DMS79 treated with DMSO at 0.1 percent for 48 hours (cell line): Measurements from ENCODE around the gene ENOX1.

Source experiments
- DNase-seq: peaks from one replicate; lab custom pipeline; 2025; lab: John Stamatoyannopoulos, UW

Gene ENOX1

DNA sequence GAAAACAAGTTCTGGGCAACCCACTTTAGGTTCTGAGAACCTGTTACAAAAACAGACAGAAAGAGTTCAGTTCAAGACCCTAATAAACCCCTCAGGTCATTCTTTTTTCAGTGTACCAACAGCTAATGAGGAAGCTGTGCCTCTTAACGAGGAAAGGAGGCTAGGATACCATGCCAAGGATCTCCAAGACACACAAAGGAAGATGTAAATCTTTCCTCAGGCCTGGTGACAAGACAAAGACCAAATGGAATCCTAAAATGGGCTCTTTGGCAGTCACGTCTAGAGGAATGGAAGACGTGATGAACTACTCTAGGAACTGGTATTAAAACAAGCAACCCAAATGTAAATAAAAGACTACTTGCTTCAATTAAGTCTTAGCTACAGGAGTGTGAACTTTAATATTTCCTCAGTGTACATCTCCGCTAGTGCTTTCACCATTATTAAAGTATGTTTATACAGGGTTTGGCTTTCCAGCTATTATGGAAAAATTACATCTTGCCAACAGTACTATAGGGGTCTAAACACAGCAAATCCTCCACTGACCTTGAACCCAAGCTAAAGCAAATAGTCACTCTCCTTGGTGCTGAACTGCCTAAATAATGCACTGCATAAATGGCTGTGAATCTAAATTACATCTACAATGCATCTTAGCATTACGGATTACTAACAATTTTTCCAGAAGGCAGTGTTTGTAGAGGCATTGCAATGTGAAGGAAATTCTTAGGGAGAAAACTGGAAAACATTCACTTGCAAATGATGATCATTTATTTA lies 42.3 kb downstream of the ENOX1 start:
- DNase-seq, result no peak

DNA sequence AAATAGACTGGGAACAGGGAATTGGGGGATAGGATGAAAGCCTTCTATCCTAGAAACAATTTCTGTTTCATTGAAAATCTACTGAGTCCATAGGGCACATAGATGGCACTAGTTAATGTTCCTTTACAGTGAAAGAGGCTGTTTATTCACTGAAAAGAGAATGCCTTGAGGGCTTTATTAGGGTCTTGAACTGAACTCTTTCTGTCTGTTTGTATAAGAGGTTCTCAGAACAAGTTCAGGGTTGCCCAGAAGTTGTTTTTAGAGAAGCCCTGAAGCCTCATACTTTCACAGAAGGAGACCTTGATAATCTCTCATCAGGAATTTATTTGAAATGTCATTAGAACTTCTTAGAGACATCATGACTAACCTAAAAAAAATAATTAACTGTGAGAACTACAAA lies 43.9 kb downstream of the ENOX1 start:
- no peak for DNase-seq

DNA sequence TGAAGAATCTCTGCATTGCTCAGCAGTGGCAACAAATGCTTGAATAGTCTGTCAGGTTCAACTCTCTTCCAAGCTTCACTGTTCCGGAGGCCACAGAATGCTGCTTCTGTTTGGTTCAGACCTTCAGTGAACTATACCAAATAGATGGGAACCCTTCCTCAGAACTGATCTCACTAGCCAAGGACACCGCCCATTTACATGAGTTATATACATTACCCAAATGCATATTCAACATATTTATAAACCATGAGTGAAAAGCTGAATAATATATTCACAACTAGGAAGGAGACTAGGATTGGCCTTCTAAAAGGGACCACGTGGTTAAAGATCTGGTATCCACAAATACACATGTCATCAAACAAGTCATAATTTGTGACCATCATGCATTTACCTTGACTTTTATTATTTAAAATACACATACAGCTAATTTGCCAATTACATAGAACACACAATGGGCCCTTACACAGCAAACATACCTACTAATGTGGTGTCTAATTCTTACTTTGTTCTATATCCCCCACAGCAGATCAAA lies 49.3 kb downstream of the ENOX1 start:
- no peak for DNase-seq

DNA sequence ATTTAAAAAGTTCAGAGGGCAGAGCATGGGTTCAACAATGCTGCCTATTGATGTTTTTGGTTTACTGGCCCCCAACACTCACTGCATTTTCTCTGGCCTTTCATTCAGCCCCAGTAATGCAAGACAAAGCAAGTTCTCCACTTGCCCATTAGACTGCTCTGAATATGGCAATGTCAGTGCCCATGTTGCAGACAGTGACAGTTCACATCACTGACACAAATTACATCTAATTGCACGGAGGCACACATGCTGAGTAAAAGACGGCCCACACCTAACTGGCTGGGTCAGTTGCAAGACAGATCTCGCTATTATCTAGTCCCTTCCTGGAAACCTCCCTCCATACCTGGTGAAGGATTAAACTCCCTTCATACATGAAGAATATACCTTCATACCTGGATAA lies 54.0 kb downstream of the ENOX1 start:
- no peak for DNase-seq

DNA sequence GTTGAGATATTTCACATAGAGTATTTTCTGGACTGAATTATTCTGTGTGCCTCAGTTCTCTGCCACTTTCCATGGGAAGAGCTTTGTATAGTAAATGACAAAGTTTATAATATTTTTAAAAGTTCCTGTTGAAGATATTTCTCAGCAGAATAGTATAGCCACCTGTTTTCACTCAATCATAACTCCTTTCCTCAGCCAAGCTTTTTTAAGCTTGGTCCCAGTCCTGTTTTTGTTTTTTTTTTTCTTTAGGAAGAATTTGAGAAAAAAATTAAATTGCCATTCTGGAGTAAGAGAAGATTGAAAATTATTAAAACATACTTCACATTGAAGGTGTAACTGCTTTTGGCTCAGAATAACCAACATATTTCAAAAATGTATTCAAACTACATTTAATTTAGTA lies 55.5 kb downstream of the ENOX1 start:
- DNase-seq, result no peak

DNA sequence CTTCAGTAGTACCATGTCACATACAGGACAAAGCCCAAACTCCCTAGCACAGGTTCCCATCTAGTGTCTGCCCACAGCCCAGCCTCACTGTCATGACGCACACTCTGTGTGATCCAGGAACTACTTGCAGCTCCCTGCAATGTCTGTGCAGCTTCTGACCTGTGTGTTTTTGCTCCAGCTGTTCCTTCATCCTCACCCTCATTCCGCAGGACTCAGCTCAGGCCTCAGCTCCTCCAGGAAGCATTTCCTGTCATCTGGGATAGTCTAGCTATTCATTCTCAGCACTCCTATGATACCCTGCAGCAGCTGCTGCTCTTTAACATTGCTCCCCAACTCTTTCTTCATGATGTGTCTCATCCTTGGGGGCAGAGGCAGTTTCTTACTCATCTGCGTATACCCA lies 56.1 kb downstream of the ENOX1 start:
- no peak for DNase-seq

DNA sequence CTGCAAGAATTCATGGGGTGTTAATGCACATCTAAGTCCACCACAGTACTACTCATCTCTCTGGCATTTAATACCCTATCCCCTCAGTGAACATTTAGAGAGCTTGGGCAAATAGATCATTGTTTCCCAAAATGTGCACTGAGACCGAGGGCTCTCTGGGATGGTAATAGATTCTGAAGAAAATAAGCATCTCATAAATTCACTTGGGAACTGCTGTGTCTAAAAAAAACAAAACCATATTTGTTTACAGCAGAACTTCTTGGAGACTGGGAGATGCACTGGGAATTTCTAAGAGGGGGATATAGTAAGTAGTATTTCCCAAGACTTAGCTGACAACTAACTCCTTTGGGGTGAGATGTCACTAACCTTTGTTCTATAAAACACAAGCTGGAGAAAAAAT lies 58.4 kb downstream of the ENOX1 start:
- no peak for DNase-seq

DNA sequence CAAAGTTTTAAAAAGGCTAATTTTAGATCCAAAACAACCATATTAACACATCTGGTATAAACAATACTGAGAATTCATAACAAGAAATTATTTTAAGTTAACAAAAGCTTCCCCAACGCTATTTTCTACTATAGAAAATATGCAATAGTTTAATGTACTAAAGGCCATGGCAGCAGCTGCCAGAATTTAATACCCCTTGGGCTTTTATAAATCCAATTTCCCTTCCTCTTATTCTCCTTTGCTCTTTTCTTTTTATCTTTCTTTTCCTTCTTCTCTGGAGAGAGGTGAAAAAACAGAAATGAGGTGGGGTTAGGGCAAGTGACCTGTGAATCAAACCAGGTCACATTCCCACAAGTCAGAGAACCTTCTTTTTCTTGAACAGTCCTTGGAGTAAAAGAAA lies 58.9 kb downstream of the ENOX1 start:
- no peak for DNase-seq

DNA sequence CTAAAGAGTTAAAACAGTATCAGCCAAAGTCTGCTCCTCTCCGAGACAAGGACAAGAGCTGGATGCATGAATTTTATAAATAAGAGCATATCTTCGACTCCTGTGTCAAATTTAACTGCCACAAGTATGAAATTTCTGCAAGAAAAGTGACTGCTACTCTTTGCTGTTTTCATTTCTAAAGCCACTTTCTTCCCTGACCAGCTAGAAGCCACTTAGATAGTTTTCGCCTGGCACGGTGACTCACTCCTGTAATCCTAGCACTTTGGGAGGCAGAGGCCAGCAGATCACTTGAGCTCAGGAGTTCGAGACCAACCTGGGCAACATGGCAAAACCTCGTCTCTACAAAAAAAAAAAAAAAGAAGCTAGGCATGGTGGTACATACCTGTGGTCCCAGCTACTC lies 61.3 kb downstream of the ENOX1 start:
- no peak for DNase-seq

DNA sequence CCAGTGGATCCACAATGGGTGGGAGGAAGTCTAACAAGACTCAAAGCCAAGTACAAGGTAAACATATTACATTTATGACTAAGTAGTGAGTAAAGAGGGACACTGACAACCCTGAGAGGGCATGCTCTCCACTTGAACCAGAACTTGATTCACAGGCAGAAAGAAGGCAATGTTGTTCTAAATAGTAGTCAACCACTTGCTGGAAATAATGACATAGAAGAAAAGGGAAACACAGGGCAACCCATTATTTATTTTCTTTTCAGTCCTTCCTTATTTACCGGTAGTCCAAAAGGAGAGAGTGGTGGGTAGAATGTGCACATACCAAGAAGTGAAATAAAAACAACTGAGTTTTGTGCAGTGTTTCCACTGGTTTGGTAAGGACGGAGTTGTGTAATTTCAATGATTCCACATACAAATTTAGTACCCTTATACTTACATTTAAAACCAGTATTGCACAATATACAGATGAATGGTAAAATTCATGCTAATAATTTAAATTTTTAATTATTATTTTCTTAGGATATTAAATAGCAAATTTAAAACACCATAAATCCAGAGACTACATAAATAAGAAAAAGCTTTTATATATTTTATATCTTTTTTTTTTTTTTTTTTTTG lies 65.9 kb downstream of the ENOX1 start:
- no peak for DNase-seq

DNA sequence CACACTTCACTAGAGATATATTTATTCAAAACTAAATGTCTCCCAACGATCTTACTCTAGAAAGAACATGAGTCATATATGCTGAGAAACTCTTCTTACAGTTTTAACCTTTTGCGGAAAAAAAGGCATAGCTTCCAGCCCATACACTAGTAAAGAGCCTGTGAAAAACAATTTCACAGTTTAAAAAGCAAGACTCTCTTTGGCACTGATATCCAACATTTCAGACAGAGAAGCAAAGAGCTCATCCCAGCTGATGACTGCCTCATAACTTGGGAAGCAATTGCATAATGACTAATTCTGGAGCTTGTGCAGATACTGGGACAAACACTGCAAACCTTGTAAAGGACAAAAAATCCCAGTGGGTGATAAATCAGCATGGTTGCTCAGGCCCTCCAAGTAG lies 88.0 kb downstream of the ENOX1 start:
- DNase-seq, result no peak

DNA sequence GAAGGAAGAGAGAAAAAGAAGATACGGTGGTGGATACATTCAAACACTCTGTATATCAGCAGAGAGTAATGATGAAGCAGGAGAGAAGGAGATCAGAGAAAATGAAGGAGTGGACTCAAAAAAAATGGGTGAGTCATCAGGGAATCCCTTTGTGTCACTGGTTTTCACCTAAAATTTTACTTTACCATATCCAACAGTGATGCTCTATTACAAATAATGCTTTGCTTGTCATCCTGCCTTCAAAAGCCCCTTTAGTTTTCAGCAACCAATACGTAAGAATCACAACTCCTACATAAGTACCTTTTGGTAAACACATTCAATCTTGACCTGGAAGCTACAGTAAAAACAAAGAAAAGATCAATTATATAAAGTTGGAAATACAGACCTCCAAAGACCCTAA lies 88.8 kb downstream of the ENOX1 start:
- DNase-seq, result no peak

DNA sequence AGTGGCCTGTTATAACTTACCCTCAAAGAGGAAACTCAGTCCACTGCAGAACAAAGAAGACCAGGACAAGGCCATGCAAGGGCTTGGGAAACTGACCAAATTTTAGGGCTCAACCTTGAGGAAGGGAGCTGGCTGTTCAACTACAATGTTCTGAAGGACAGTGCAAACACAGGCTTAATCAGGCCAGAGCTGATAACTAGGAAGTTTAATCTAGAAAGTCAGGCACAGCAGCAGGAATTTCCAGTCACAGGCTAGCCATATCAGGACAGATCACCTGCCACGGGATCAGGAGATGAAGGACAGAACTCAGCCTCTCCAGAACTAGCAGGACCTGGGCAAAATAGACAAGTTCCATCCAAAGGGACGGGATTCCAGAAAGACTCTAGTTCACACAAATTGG lies 89.4 kb downstream of the ENOX1 start:
- no peak for DNase-seq

DNA sequence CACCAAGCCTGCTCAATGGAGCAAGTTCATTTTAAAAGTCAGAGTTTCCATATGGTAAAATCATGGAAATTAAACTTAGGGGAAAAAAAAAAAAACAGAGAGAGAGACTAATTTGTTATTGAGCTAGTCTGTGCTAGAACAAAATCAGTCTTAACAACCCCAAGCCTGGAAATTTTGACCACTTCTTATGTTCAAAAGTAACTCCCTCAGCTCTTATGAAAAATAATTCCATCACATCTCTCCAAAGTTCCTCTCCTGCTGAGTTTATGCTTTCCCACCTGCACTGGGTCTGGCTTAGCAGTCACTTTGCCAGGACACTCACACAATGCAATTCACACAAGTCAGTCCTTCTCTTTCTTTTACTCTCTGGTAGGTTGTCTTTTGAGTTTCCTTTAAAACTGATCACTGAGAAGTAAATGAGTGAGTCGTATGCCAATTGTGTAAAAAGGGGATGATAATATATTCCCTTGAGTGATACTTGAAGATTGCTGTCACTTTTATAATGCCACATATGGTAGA lies 92.6 kb downstream of the ENOX1 start:
- no peak for DNase-seq

DNA sequence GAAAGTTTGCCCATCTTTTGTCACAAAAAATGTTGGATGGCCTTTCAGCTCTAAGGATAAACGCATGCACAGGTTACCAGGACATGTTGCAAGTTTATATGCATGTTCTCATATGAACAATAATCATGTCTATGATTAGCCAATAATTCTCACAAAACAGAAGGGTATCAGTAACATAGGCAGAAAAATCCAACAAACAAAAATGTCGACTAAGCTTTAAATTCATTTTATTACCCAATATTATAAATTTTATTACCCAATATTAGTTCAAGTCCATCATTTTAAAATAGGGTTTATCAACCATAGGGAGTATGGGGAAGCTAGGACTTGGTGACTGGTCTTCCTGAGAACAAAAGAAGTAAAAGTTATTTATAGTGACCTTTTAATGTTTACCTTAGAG lies 93.1 kb downstream of the ENOX1 start:
- DNase-seq, result no peak

DNA sequence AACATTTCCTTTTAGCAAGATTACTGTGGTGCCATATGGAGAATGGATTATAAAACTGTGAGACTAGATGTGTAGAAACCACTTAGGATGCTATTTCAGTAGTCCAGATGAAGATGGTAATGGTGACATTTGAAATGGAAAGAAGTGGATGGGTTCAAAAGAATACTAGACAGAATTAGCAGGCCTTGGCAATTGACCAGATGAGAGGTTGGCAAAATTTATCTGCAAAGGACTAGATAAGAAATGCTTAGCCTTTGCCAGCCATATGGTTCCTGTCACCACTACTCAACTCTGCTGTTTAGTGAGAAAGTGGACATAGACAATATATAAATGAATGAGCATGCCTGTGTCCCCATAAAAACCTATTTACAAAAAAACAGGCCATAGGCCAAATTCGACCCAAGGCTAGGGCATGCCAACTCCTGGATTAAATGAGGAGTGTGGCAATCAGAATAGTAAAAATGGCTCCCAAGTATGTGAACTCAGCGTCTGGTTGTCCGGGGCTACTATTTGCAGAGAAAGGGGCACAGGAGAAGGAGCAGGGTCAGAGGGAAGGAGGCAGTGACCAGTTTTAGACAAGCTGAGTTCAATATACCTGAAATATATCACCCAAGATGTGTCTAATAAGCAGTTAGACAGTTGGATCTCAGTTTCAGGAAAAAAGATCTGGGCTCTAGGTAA lies 98.4 kb downstream of the ENOX1 start:
- no peak for DNase-seq

DNA sequence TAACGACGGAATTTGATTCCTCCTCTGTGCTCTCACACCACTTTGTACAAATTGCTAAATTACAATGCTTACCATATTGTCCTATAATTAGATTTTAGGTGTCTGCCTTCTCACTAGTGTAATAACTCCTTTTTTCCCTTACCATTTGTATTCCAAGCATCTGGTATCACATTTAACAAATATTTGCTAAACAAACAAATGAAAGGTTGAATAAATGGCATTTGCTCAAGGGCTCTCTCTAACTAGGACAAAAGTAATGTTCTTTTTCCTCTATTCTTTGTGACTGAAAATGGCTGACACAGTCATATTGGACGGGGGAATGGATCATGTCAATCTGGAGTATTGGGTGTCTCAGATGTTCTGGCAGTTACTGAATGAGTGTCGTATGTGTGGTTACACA lies 99.7 kb downstream of the ENOX1 start:
- DNase-seq, result no peak

DNA sequence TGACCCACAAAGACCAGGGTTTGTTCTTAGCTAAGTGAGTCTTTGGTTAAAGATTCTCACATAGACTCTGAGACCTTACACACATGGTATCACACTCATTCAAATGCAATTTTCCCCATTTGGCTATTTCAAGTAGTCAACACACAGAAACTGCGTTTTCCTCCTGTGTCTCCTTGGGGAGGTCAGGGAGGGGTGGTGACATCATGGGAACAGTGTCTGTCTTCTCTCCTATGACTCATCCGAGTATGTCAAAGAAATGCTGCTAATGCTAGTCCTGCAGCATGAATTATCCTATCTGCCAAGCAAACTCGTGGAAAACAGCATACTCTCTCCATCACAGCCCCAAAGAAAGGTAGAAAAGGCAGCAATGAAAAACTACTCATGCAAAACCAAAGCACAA lies 100.2 kb downstream of the ENOX1 start:
- no peak for DNase-seq

DNA sequence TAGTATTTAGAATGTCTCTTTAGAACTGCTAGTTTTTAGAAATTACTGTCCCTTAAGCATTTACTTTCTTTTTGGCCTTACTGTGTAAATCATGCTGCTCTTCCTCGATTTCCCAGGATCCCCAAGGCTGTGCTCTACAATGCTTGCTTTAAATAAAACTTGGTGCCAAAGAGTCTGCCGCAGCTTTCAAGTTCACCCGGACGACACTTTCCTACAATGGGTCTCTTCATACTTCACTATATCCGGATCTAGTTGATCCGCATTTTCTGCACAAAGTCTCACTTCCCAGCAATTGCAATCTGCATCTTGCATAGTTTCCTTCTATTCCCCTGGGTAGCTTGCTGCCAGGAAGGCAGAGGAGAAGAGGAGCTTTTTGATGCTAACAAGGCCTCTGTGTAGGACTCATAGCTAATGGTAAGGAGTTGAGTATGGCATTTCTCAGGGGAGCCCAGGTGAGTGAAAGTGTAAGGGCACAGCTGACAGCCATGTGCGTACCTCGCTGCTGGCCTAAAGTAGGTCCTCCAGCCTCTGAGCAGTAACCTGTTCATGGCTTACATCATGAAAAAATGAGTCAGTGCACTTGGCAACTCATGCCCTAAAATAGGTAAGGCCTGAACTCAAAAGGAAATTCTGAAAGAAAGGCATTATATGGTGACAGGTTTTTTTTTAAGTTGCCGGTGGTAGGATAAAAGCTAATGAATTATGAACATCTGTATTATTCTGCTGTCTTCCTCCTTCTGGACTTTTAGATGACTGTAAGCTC lies 101.6 kb downstream of the ENOX1 start:
- DNase-seq, result no peak

DNA sequence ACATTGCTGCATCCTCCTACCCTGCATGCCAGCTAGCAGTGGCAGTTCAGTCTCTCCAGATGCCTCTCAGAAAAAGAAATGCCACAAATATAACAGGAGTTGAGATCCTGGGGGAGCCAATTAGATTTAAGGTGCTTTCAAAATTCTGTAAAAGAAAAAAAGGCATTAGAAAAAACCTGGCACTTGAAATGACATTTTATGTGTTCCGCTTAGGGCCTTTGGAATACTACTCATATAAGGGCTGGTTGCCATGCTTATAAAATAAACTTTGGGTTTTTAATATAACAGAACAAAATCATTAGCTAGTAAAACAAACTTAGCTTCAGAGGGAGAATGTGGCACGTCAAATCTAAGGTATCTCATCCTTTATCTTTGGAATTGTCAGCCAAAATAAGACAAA lies 104.1 kb downstream of the ENOX1 start:
- DNase-seq, result no peak

DNA sequence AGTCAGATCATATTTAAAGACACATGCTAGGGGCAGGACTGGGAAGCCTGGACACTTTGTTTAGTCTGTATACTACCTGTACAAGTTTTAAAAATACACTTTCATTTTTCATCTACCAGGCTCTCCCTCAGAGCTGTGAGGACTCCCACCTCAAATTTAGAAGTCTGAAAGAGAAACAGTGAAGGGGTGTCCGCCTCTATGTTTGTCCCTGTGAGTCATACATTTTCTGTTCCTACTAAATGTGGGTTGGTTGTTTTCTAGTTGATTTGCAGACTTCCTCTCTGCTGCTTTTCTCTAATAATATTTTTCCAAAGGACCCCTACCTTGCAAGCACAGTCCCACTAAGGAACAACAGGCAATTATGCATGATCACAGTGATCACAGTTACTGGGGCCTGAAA lies 110.5 kb downstream of the ENOX1 start:
- DNase-seq, result no peak

DNA sequence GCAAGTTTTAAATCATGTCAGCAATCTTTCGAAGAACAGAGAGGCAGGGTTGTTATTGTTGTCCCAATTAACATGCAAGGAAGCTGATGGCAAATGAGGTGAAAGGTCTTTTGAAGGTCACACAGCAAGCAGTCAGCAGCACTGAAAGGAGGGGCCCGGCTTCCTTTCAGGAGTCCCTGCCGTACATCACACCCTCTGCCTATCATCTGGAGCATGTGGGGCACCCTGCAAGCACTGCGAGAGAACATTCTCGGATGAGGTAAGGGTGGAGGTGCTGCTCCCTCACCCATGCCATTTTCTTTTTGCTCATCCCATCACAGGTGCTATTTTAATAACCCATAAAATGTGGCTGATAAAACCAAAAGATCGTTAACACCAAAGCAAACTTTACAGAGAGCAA lies 111.2 kb downstream of the ENOX1 start:
- no peak for DNase-seq
